Hepatocyte (in vitro differentiated cells): ENCODE measurements around the gene PRR18.

Experiments used
- EZH2 ChIP-seq: fragments of 200-600 bp; sonication (generic); IDR thresholded peaks from 2 replicates; pipeline ENCODE4 v1.6.1; 2016; ENCODE audit warnings: antibody characterized with exemption, mild to moderate bottlenecking, borderline replicate concordance
- EZH2phosphoT487 ChIP-seq: fragments of 200-600 bp; sonication (generic); IDR thresholded peaks from one replicate; pipeline ENCODE4 v1.6.1; 2018; ENCODE audit warnings: antibody characterized with exemption, mild to moderate bottlenecking, low read depth, moderate library complexity; ENCODE audit not compliant: unreplicated experiment, severe bottlenecking
- TF ChIP-seq, protein P1 (sequence below): fragments of 200-600 bp; sonication (generic); IDR thresholded peaks from 2 replicates; pipeline ENCODE4 v1.5.1; 2016; ENCODE audit warnings: antibody characterized with exemption, mild to moderate bottlenecking; ENCODE audit not compliant: poor library complexity

DNA sequence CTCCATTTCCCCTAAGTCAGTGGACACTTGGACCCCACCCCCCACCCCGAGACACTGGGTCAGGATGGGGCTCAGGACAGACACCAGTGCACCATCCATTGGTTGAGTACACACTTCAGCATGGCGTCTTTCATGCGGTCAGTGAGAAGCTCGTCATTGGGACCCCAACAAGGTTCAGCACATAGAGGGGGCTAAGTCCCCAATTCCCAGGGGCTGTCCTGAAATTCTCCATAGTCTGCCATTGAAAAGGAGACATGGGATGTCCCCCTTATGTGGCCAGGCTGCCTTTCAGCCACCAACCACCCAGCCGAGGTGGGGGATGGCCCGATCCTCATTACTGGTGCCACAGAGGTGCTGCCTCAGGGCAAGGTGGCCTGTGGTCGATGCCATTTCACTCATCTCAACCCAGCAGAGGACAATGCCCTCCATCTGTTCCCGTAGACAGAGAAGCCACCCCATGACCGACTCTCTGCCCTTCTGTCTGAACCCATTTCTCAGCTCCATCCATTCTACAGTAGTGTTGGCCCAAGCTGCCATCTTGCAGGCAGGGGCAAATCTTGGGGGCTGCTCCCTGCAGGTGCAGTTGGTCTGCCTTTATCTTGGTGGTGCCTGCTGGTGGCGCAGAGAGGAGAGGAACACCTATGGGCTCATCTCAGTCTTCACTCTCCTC lies 37.4 kb downstream of the PRR18 start:
- TF ChIP-seq, protein P1, sequence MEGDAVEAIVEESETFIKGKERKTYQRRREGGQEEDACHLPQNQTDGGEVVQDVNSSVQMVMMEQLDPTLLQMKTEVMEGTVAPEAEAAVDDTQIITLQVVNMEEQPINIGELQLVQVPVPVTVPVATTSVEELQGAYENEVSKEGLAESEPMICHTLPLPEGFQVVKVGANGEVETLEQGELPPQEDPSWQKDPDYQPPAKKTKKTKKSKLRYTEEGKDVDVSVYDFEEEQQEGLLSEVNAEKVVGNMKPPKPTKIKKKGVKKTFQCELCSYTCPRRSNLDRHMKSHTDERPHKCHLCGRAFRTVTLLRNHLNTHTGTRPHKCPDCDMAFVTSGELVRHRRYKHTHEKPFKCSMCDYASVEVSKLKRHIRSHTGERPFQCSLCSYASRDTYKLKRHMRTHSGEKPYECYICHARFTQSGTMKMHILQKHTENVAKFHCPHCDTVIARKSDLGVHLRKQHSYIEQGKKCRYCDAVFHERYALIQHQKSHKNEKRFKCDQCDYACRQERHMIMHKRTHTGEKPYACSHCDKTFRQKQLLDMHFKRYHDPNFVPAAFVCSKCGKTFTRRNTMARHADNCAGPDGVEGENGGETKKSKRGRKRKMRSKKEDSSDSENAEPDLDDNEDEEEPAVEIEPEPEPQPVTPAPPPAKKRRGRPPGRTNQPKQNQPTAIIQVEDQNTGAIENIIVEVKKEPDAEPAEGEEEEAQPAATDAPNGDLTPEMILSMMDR, result no peak
- TF ChIP-seq EZH2phosphoT487 (no peak), EZH2 (no peak)
